Retinal pigment epithelial cell (primary cell): ENCODE results near the gene PLEK.

Source experiments
- DNase-seq: peaks from one replicate; pipeline ENCODE4 v3.0.0-alpha.2; 2010; ENCODE audit warnings: low read depth
- H3K4me3 ChIP-seq: 2 replicates; pipeline ENCODE4 v1.5.1; 2011; ENCODE audit warnings: mild to moderate bottlenecking, low read length, control low read depth, moderate library complexity
- CTCF ChIP-seq: conservative IDR thresholded peaks from 2 replicates; pipeline ENCODE4 v1.5.1; 2011; ENCODE audit warnings: low read depth, low read length, control low read depth, inconsistent platforms

The PLEK gene

GRCh38 chr2:68363721-68364120 lies 1.4 kb upstream of the PLEK start:
- no peak for DNase-seq
- H3K4me3 ChIP-seq = no peak overlapping the region
- TF ChIP-seq CTCF = no peak

- no peak for TF ChIP-seq CTCF
- H3K4me3 ChIP-seq = no peak overlapping the region
- no peak for DNase-seq
Measured at GRCh38 chr2:68366083-68366560, 1.0 kb downstream of the PLEK start.

- no peak for DNase-seq
- H3K4me3 ChIP-seq = no peak overlapping the region
- no peak for TF ChIP-seq CTCF
Measured at GRCh38 chr2:68367953-68368653, 3.0 kb downstream of the PLEK start.

- DNase-seq = peak; percentile 68
- no peak for TF ChIP-seq CTCF
- H3K4me3 ChIP-seq = no peak overlapping the region
Measured at GRCh38 chr2:68368654-68369336, 3.7 kb downstream of the PLEK start.

- no peak for DNase-seq
- no peak for TF ChIP-seq CTCF
- no peak overlapping the region for H3K4me3 ChIP-seq
Measured at GRCh38 chr2:68369337-68369734, 4.3 kb downstream of the PLEK start.

GRCh38 chr2:68371138-68371537 lies 6.1 kb downstream of the PLEK start:
- no peak overlapping the region for H3K4me3 ChIP-seq
- no peak for DNase-seq
- TF ChIP-seq CTCF = no peak

- TF ChIP-seq CTCF = no peak
- DNase-seq = no peak
- no peak overlapping the region for H3K4me3 ChIP-seq
Measured at GRCh38 chr2:68371581-68371980, 6.5 kb downstream of the PLEK start.
